GM21717 (cell line): Measurements from ENCODE around the gene COL12A1.

Source experiments
- ATAC-seq: cut with Tn5 transposase; IDR thresholded peaks from one replicate; pipeline ENCODE4 v1.9.1; 2021; ENCODE audit warnings: mild to moderate bottlenecking, moderate library complexity; ENCODE audit not compliant: unreplicated experiment

The COL12A1 gene

DNA sequence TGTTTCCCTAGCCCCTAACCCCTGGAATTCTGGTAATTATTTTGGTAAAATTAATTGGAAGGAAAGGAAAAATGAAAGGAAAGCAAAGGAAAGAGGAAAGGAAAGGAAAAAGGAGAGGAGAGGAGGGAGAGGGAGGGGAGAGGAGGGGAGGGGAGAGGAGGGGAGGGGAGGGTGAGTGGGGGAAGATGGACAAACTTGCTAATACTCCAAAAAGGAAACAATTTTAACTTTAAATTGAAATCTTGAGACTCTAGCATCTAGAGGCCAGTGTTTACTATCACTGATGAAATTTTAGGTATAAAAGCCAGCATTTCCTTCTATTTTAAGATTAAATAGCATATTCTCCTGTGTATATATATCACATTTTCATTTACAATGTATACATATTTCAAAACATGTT is 156.5 kb downstream of the COL12A1 start:
- no peak for ATAC-seq

DNA sequence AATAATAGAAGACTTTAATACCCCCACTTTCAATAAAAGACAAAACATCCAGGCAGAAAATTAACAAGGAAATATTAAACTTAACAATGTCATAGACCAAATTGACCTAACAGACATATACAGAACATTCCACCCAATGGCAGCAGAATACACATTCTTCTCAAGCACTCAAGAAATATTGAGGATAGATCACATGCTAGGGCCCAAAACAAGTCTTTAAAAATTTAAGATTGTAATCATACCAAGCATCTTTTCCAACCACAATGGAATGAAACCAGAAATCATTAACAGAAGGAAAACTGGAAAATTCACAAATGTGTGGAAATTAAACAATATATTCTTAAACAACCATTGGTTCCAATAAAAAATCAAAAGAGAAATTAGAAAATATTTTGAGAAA is 161.0 kb downstream of the COL12A1 start:
- no peak for ATAC-seq

DNA sequence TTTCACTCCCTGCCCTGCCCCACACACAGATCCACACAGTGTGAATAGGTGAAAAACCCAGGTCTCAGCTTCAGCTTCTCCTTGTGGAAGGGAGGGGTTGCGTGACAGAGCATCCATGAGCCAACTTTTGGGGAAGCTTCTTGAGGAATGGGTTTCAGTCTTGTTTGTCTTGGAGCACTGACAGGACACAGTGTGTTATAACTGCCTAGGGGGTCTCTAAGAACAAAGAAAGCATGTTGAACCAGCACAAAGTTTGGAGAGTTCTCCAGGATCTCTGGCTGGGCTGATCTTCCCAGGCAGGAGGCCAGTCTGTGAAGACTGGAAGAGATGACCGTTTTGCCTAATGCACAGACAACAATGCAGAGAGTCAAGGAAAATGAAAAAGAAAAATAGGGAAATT is 164.5 kb downstream of the COL12A1 start:
- no peak for ATAC-seq
